ENCODE measurements around the gene FARP2. TPM values are rescaled to one million over a fixed set of nuclear protein-coding genes. Genes with fewer than 3 reads are reported as not detected.

FARP2 gene
- total RNA-seq, 4 donors from 2014 or later = 10.7 to 20.1 (median 13.6) TPM

GRCh38 chr2:241349941-241350340, 6.1 kb upstream of the FARP2 start:
- ATAC-seq (no peak), DNase-seq (no peak)
- peaks cover 0 to 5% of the 10 kb centered on the region in 2 donors for H3K4me1 ChIP-seq
- no peaks in the 10 kb centered on the region for H3K27me3 ChIP-seq
- no peak overlapping the region for H3K4me3 ChIP-seq
- H3K27ac ChIP-seq = no peak overlapping the region
- intact Hi-C loops (cut with DNase I; ENCODE audit: low total_unique reads) (loop anchor here (10.0 kb wide), 1 partner anchor 285 kb away; the partner anchor contains the start of genes ATG4B and THAP4), in situ Hi-C loops (cut with MboI; ENCODE audit: low sequenced_read_pairs in 4 of 4) (no loop called here)
- H3K9me3 ChIP-seq = no peaks in the 10 kb centered on the region
- peaks cover 0 to 91% of the 10 kb centered on the region in 2 donors for H3K36me3 ChIP-seq
- TF ChIP-seq POLR2A (IDR thresholded peaks at IDR 0.05) (no peak), CTCF (IDR thresholded peaks at IDR 0.05 in 4 of 5, conservative IDR thresholded peaks at IDR 0.05 in 1 of 5) (no peak)

- Histone ChIP-seq H3K27ac (no peak overlapping the region), H3K27me3 (no peaks in the 10 kb centered on the region), H3K9me3 (no peaks in the 10 kb centered on the region), H3K4me3 (no peak overlapping the region), H3K36me3 (peaks cover 0 to 85% of the 10 kb centered on the region in 2 donors), H3K4me1 (peaks cover 0 to 8% of the 10 kb centered on the region in 2 donors)
- intact Hi-C loops (cut with DNase I; ENCODE audit: low total_unique reads) (loop anchor here (10.0 kb wide), 1 partner anchor 284 kb away; the partner anchor contains the start of genes ATG4B and THAP4), in situ Hi-C loops (cut with MboI; ENCODE audit: low sequenced_read_pairs in 4 of 4) (no loop called here)
- TF ChIP-seq POLR2A (IDR thresholded peaks at IDR 0.05) (no peak), CTCF (IDR thresholded peaks at IDR 0.05 in 4 of 5, conservative IDR thresholded peaks at IDR 0.05 in 1 of 5) (no peak)
- DNase-seq (no peak), ATAC-seq (no peak)
Observed at GRCh38 chr2:241350530-241350877, 5.6 kb upstream of the FARP2 start.

GRCh38 chr2:241350878-241351639, 5.0 kb upstream of the FARP2 start:
- H3K4me1 ChIP-seq = peaks cover 0 to 8% of the 10 kb centered on the region in 2 donors
- peaks cover 0 to 79% of the 10 kb centered on the region in 2 donors for H3K36me3 ChIP-seq
- H3K9me3 ChIP-seq = no peaks in the 10 kb centered on the region
- H3K27me3 ChIP-seq = no peaks in the 10 kb centered on the region
- intact Hi-C loops (cut with DNase I; ENCODE audit: low total_unique reads) (loop anchor here (10.0 kb wide), 1 partner anchor 284 kb away; the partner anchor contains the start of genes ATG4B and THAP4), in situ Hi-C loops (cut with MboI; ENCODE audit: low sequenced_read_pairs in 4 of 4) (no loop called here)
- H3K27ac ChIP-seq = no peak overlapping the region
- no peak for ATAC-seq
- TF ChIP-seq CTCF (IDR thresholded peaks at IDR 0.05 in 4 of 5, conservative IDR thresholded peaks at IDR 0.05 in 1 of 5) (no peak), POLR2A (IDR thresholded peaks at IDR 0.05) (no peak)
- no peak for DNase-seq
- no peak overlapping the region for H3K4me3 ChIP-seq

- peaks cover 1 to 9% of the 10 kb centered on the region in 2 donors for H3K4me1 ChIP-seq
- peaks cover 0 to 74% of the 10 kb centered on the region in 2 donors for H3K36me3 ChIP-seq
- H3K9me3 ChIP-seq = no peaks in the 10 kb centered on the region
- no peak overlapping the region for H3K27ac ChIP-seq
- intact Hi-C loops (cut with DNase I; ENCODE audit: low total_unique reads) = loop anchor here (10.0 kb wide), 1 partner anchor 283 kb away; the partner anchor contains the start of genes ATG4B and THAP4
- no peaks in the 10 kb centered on the region for H3K27me3 ChIP-seq
- H3K4me3 ChIP-seq = no peak overlapping the region
- in situ Hi-C loops (cut with MboI; ENCODE audit: low sequenced_read_pairs in 4 of 4) = no loop called here
- DNase-seq = no peak
- ATAC-seq = no peak
- TF ChIP-seq POLR2A (IDR thresholded peaks at IDR 0.05) = no peak
- TF ChIP-seq CTCF (IDR thresholded peaks at IDR 0.05 in 4 of 5, conservative IDR thresholded peaks at IDR 0.05 in 1 of 5) = no peak
Observed at GRCh38 chr2:241351640-241352031, 4.4 kb upstream of the FARP2 start.

Measured in gastrocnemius medialis (tissue), 4 donors.